HG03066 (cell line): ENCODE data around the gene PLXNA3.

Experiments used
- ATAC-seq: cut with Tn5 transposase; IDR thresholded peaks from one replicate; pipeline ENCODE4 v1.9.1; 2021; ENCODE audit warnings: low read depth; ENCODE audit not compliant: unreplicated experiment

The PLXNA3 gene

GRCh38 chrX:154457491-154458115 lies 478 bp upstream of the PLXNA3 start:
- ATAC-seq, result peak; percentile 61

GRCh38 chrX:154458954-154459778 lies 1.1 kb downstream of the PLXNA3 start:
- no peak for ATAC-seq

- ATAC-seq, result no peak
Measured at GRCh38 chrX:154459832-154460231, 1.8 kb downstream of the PLXNA3 start.

- ATAC-seq, result no peak
Measured at GRCh38 chrX:154460326-154460725, 2.2 kb downstream of the PLXNA3 start.

GRCh38 chrX:154462396-154462795 lies 4.3 kb downstream of the PLXNA3 start:
- no peak for ATAC-seq

- ATAC-seq, result no peak
Measured at GRCh38 chrX:154463611-154464220, 5.6 kb downstream of the PLXNA3 start.

GRCh38 chrX:154464806-154465365 lies 6.8 kb downstream of the PLXNA3 start:
- no peak for ATAC-seq

GRCh38 chrX:154465601-154466000 lies 7.5 kb downstream of the PLXNA3 start:
- ATAC-seq, result no peak

- no peak for ATAC-seq
Measured at GRCh38 chrX:154466036-154466435, 8.0 kb downstream of the PLXNA3 start.

GRCh38 chrX:154466907-154467306 lies 8.8 kb downstream of the PLXNA3 start:
- ATAC-seq, result no peak

- no peak for ATAC-seq
Measured at GRCh38 chrX:154467556-154467955, 9.5 kb downstream of the PLXNA3 start.

GRCh38 chrX:154468217-154468616 lies 10.1 kb downstream of the PLXNA3 start:
- no peak for ATAC-seq

GRCh38 chrX:154469114-154469513 lies 11.0 kb downstream of the PLXNA3 start:
- no peak for ATAC-seq

- no peak for ATAC-seq
Measured at GRCh38 chrX:154469880-154470279, 11.8 kb downstream of the PLXNA3 start.

- ATAC-seq, result no peak
Measured at GRCh38 chrX:154470434-154470833, 12.4 kb downstream of the PLXNA3 start.

GRCh38 chrX:154470914-154471568 lies 13.0 kb downstream of the PLXNA3 start:
- no peak for ATAC-seq

- no peak for ATAC-seq
Measured at GRCh38 chrX:154471839-154472684, 14.0 kb downstream of the PLXNA3 start.

GRCh38 chrX:154472685-154473632 lies 14.9 kb downstream of the PLXNA3 start:
- no peak for ATAC-seq

GRCh38 chrX:154473683-154474082 lies 15.6 kb downstream of the PLXNA3 start:
- no peak for ATAC-seq
